Immature natural killer cell (primary cell): Measurements from ENCODE around the gene GAS2. TPM values are rescaled to one million over a fixed set of nuclear protein-coding genes. Genes with fewer than 3 reads are reported as not detected.

Experiments
- DNase-seq, 3 donors: peaks; one replicate each; pipeline ENCODE4 v3.0.0; 2022; ENCODE audit warnings: mixed read lengths in 1 of 3
- H3K27ac Mint-ChIP-seq, 6 donors: one replicate each; pipeline ENCODE4 v1.8.0; 2020; ENCODE audit warnings: mixed read lengths in 6 of 6, mild to moderate bottlenecking in 5 of 6, inconsistent platforms in 4 of 6, moderate library complexity in 3 of 6
- H3K27me3 Mint-ChIP-seq, 3 donors: one replicate each; pipeline ENCODE4 v1.8.0; 2020 to 2021; ENCODE audit warnings: low read depth in 3 of 3, mild to moderate bottlenecking in 3 of 3, mixed read lengths in 3 of 3, moderate library complexity in 3 of 3, inconsistent platforms in 1 of 3
- H3K36me3 Mint-ChIP-seq, 3 donors: one replicate each; pipeline ENCODE4 v1.8.0; 2020; ENCODE audit warnings: mixed read lengths in 3 of 3, inconsistent platforms in 2 of 3, mild to moderate bottlenecking in 2 of 3
- H3K4me1 Mint-ChIP-seq, 2 donors: one replicate each; pipeline ENCODE4 v1.8.0; 2020; ENCODE audit warnings: inconsistent platforms in 2 of 2, mild to moderate bottlenecking in 2 of 2, mixed read lengths in 2 of 2, moderate library complexity in 1 of 2
- H3K4me3 Mint-ChIP-seq, 5 donors: one replicate each; pipeline ENCODE4 v1.8.0; 2020; ENCODE audit warnings: mild to moderate bottlenecking in 5 of 5, mixed read lengths in 5 of 5, inconsistent platforms in 3 of 5, moderate library complexity in 3 of 5
- H3K9me3 Mint-ChIP-seq, 6 donors: one replicate each; pipeline ENCODE4 v1.8.0; 2020; ENCODE audit warnings: mild to moderate bottlenecking in 6 of 6, mixed read lengths in 6 of 6, inconsistent platforms in 4 of 6, moderate library complexity in 3 of 6
- polyA plus RNA-seq, 3 donors: library from polyadenylated mRNA; unstranded; fragments of 300-500 nt; fragmentation: Illumina TruSeq; gene quantifications; one replicate each; pipeline ENCODE4 v1.2.3, GENCODE V29; 2021

The GAS2 gene
- polyA plus RNA-seq, 3 donors from 2014 or later, result 2.4 to 3.0 (median 2.7) TPM

DNA sequence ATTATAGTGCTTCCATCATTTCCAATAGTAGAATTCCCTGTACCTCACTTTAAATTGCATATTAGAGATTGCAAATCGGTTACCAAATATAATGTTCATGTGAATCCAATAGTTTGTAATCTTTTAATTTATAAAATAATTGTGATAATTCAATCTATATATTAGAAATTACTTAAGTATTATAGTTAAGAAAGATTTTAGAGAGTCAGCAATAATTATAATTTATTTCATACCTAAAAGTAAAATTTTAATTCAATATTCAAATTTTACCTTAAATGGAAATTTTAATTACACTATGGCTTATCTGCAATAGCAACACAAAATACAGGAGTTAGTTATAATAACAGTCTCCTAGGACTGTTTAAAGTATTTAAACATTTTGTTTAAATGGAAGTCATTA, 180.3 kb downstream of the GAS2 start:
- Mint-ChIP-seq H3K27me3 (peaks cover 0 to 2% (median 0%) of the 10 kb centered on the region in 3 donors), H3K4me3 (no peak overlapping the region), H3K9me3 (no peaks in the 10 kb centered on the region), H3K4me1 (no peaks in the 10 kb centered on the region), H3K27ac (no peak overlapping the region), H3K36me3 (peaks cover 4 to 7% (median 5%) of the 10 kb centered on the region in 3 donors)
- no peak for DNase-seq

DNA sequence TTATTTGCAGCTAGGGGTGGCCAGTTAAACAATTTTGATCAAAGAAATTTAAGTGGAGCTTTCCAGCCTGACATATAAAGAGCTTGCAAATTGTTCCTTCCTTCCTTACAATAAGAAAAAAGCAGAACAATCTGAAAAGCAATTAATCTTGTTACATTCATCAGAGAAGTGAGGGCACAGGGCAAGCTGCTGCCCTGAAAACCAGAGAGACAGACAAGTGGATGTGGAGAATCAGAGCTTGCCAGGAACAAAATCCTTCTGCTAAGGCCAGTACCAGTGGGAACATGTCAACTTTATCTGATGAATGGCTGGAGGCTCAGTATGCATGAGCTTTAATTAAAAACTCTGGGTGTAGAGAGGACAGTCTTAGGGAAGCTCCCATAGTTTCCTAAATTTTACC, 185.1 kb downstream of the GAS2 start:
- DNase-seq, result no peak
- no peaks in the 10 kb centered on the region for H3K36me3 Mint-ChIP-seq
- H3K9me3 Mint-ChIP-seq, result peaks cover 0 to 2% (median 0%) of the 10 kb centered on the region in 6 donors
- H3K4me3 Mint-ChIP-seq, result no peak overlapping the region
- peaks cover 0 to 4% (median 2%) of the 10 kb centered on the region in 3 donors for H3K27me3 Mint-ChIP-seq
- no peaks in the 10 kb centered on the region for H3K4me1 Mint-ChIP-seq
- H3K27ac Mint-ChIP-seq, result no peak overlapping the region

DNA sequence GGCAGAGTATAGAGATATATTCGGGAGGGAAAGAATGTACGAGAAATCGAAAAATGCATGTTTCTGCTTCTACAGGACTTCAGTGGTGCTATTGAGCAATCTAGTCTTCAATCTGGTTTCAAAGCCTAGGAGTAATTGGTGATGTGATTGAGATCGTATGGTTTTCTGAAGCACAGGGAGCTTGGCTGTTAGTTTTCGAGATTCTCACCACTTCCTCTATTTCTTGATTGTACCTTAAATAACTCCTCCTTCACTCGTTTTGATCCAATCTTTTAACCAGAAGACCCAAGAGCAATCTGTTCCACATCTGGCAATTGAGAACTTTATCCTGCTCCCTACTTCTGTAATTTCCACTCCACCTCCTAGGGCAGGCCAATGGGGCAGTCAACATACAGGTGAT, 193.3 kb downstream of the GAS2 start:
- Mint-ChIP-seq H3K27me3 (peaks cover 0 to 1% (median 0%) of the 10 kb centered on the region in 3 donors), H3K9me3 (peaks cover 0 to 2% (median 0%) of the 10 kb centered on the region in 6 donors), H3K36me3 (peaks cover 0 to 4% (median 0%) of the 10 kb centered on the region in 3 donors), H3K27ac (no peak overlapping the region), H3K4me1 (no peaks in the 10 kb centered on the region), H3K4me3 (no peak overlapping the region)
- DNase-seq, result no peak

DNA sequence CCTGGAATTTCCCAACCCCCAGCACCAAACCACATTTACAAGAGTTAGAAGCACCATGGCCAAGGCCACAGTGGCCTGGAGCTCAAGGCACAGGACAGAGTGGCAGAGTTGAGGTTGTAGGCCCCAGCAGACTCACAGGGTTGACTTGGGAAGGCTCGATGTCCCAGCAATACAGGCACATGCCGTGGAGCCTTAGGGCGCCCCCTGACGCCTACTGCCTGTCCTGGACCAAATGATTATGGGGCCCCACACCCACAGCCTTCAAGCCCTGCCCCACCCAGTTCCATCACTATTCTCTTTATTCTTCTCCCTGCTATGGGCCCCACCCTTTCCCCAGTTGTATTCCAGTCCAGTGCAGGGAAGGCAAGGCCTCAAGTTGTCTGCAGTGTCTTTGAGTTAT, 193.8 kb downstream of the GAS2 start, which contains the start of gene CCDC179:
TSS of gene CCDC179 (minus strand) at position 234 of the 400 bp plus-strand sequence. CDS start at position 181, 53 bp downstream.
- Mint-ChIP-seq H3K27me3 (peaks cover 0 to 1% (median 0%) of the 10 kb centered on the region in 3 donors), H3K4me3 (no peak within 1 kb of the TSS), H3K27ac (no peak within 1 kb of the TSS), H3K4me1 (no peaks in the 10 kb centered on the region), H3K36me3 (peaks cover 0 to 4% (median 0%) of the 10 kb centered on the region in 3 donors), H3K9me3 (peaks cover 0 to 2% (median 0%) of the 10 kb centered on the region in 6 donors)
- no peak for DNase-seq

Other genes with a start within 250 kb of the GAS2 start
- 10 to 100 TPM in 1 of 3 donors, 1 to 10 TPM in 2; 3.6 to 17.1 (median 9.6) TPM for gene FANCF, start 40.8 kb upstream of the GAS2 start, polyA plus RNA-seq
- 10 to 100 TPM; 25.4 to 28.3 (median 26.7) TPM for gene SVIP, start 163.2 kb downstream of the GAS2 start, polyA plus RNA-seq
- not detected for gene CCDC179, start 193.9 kb downstream of the GAS2 start, polyA plus RNA-seq